HepG2 (cell line): ENCODE results near the gene MAML1. TPM values are rescaled to one million over a fixed set of nuclear protein-coding genes. Genes with fewer than 3 reads are reported as not detected.

Experiments
- CAMTA2 ChIP-seq: sonication (generic); formaldehyde crosslinking; IDR thresholded peaks from 2 replicates; pipeline ENCODE4 v1.4.0; 2020; ENCODE audit warnings: mild to moderate bottlenecking, missing genetic modification reagents, borderline replicate concordance
- GABPB1 ChIP-seq: IDR thresholded peaks from 2 replicates; pipeline ENCODE4 v1.6.1; 2016; ENCODE audit warnings: mild to moderate bottlenecking, missing genetic modification reagents, moderate library complexity, missing compliant biosample characterization
- HCFC1 ChIP-seq: fragments of 150-350 bp; IDR thresholded peaks from 2 replicates; pipeline ENCODE4 v1.6.1; 2014; ENCODE audit warnings: low read depth, low read length
- HNRNPUL1 ChIP-seq: fragments of 200-400 bp; formaldehyde crosslinking; IDR thresholded peaks from 2 replicates; pipeline ENCODE4 v1.6.1; 2017; ENCODE audit warnings: low read depth, mild to moderate bottlenecking, low read length, moderate library complexity
- HOXD1 ChIP-seq: sonication (generic); formaldehyde crosslinking; IDR thresholded peaks from 2 replicates; pipeline ENCODE4 v1.5.0; 2020; ENCODE audit warnings: missing genetic modification reagents
- JDP2 ChIP-seq: sonication (generic); formaldehyde crosslinking; IDR thresholded peaks from 2 replicates; pipeline ENCODE4 v1.8.1; 2022; ENCODE audit warnings: missing genetic modification reagents, borderline replicate concordance
- KDM4B ChIP-seq: sonication (generic); formaldehyde crosslinking; IDR thresholded peaks from 2 replicates; pipeline ENCODE4 v1.4.0; 2020; ENCODE audit warnings: missing genetic modification reagents
- NFE2L1 ChIP-seq: sonication (generic); formaldehyde crosslinking; IDR thresholded peaks from 2 replicates; pipeline ENCODE4 v1.4.0; 2020; ENCODE audit warnings: missing genetic modification reagents, mild to moderate bottlenecking, borderline replicate concordance
- RBAK ChIP-seq: sonication (generic); formaldehyde crosslinking; IDR thresholded peaks from 2 replicates; pipeline ENCODE4 v1.5.1; 2020; ENCODE audit warnings: mild to moderate bottlenecking, missing genetic modification reagents
- SMAD9 ChIP-seq: sonication (generic); formaldehyde crosslinking; IDR thresholded peaks from 2 replicates; pipeline ENCODE4 v1.5.1; 2020; ENCODE audit warnings: mild to moderate bottlenecking, missing genetic modification reagents
- SP2 ChIP-seq: sonication (generic); formaldehyde crosslinking; IDR thresholded peaks from 2 replicates; pipeline ENCODE4 v1.5.1; 2020; ENCODE audit warnings: mild to moderate bottlenecking, missing genetic modification reagents
- TBP ChIP-seq: sonication (generic); formaldehyde crosslinking; IDR thresholded peaks from 2 replicates; pipeline ENCODE4 v1.5.0; 2020; ENCODE audit warnings: missing genetic modification reagents
- ZBTB38 ChIP-seq: sonication (generic); formaldehyde crosslinking; IDR thresholded peaks from 2 replicates; pipeline ENCODE4 v1.5.1; 2020; ENCODE audit warnings: mild to moderate bottlenecking, missing genetic modification reagents
- ZBTB8A ChIP-seq: sonication (generic); formaldehyde crosslinking; IDR thresholded peaks from 2 replicates; pipeline ENCODE4 v1.4.0; 2020; ENCODE audit warnings: mild to moderate bottlenecking, low read depth, missing genetic modification reagents, borderline replicate concordance
- ZEB1 ChIP-seq: IDR thresholded peaks from 2 replicates; pipeline ENCODE4 v1.6.1; 2012; ENCODE audit warnings: mild to moderate bottlenecking, low read depth, inconsistent platforms; ENCODE audit not compliant: insufficient replicate concordance
- ZNF232 ChIP-seq: sonication (generic); formaldehyde crosslinking; IDR thresholded peaks from 2 replicates; pipeline ENCODE4 v1.4.0; 2020; ENCODE audit warnings: missing genetic modification reagents, borderline replicate concordance
- ZNF34 ChIP-seq: sonication (generic); formaldehyde crosslinking; IDR thresholded peaks from 2 replicates; pipeline ENCODE4 v1.4.0; 2020; ENCODE audit warnings: mild to moderate bottlenecking, missing genetic modification reagents, borderline replicate concordance
- ZNF569 ChIP-seq: sonication (generic); formaldehyde crosslinking; IDR thresholded peaks from 2 replicates; pipeline ENCODE4 v1.5.0; 2020; ENCODE audit warnings: mild to moderate bottlenecking, missing genetic modification reagents, moderate library complexity, borderline replicate concordance
- ZNF576 ChIP-seq: sonication (generic); formaldehyde crosslinking; IDR thresholded peaks from 2 replicates; pipeline ENCODE4 v1.4.0; 2020; ENCODE audit warnings: mild to moderate bottlenecking, missing genetic modification reagents
- ZNF614 ChIP-seq: IDR thresholded peaks from 2 replicates; pipeline ENCODE4 v1.6.1; 2018; ENCODE audit warnings: missing biosample characterization, missing genetic modification reagents, inconsistent platforms, borderline replicate concordance
- ZNF770 ChIP-seq: sonication (generic); formaldehyde crosslinking; IDR thresholded peaks from 2 replicates; pipeline ENCODE4 v1.5.0; 2020; ENCODE audit warnings: mild to moderate bottlenecking, missing genetic modification reagents
- ZNF772 ChIP-seq: sonication (generic); formaldehyde crosslinking; IDR thresholded peaks from 2 replicates; pipeline ENCODE4 v1.5.0; 2020; ENCODE audit warnings: mild to moderate bottlenecking, missing genetic modification reagents
- ZSCAN22 ChIP-seq: sonication (generic); formaldehyde crosslinking; IDR thresholded peaks from 2 replicates; pipeline ENCODE4 v1.4.0; 2020; ENCODE audit warnings: mild to moderate bottlenecking, missing genetic modification reagents
- polyA plus RNA-seq, 8 experiments: library from polyadenylated mRNA; depleted of rRNA in 3 of 8; stranded (reverse) in 7 of 8; unstranded in 1 of 8; fragments of >200 nt; fragmentation: Illumina TruSeq in 4 of 8; extraction: Trizol in 4 of 8; gene quantifications; 2 replicates each; pipeline versions ENCODE4 v1.2.1 to v1.2.3, GENCODE V29; 2011 to 2016; ENCODE audit warnings: low read depth in 4 of 8, missing spikeins in 1 of 8, mixed read lengths in 1 of 8; ENCODE audit not compliant: insufficient read depth in 1 of 8
- total RNA-seq, 5 experiments: library from RNA; depleted of rRNA; stranded (reverse); fragments of >200 nt; fragmentation: Illumina TruSeq; extraction: Trizol; gene quantifications; 2 replicates each; pipeline ENCODE4 v1.2.3, GENCODE V29; 2016; ENCODE audit warnings: low read depth in 1 of 5
- TF ChIP-seq, protein P1 (sequence below): sonication (generic); formaldehyde crosslinking; IDR thresholded peaks from 2 replicates; pipeline ENCODE4 v1.9.0; 2021; ENCODE audit warnings: missing genetic modification reagents, mild to moderate bottlenecking, borderline replicate concordance
- TF ChIP-seq, protein P2 (sequence below): IDR thresholded peaks from 2 replicates; pipeline ENCODE4 v1.6.1; 2018; ENCODE audit warnings: missing genetic modification reagents

MAML1 gene
- total and polyA plus RNA-seq, 2 of the 13 experiments (the other 11 are each of a cell fraction or from before 2014, with no cell fraction given): 10.0 to 10.8 TPM

GRCh38 chr5:179819296-179820126 is 86.9 kb downstream of the MAML1 start (continued):
- TF ChIP-seq SP2 (peak; percentile 1; the same call in 1 of the 2 replicates), ZNF614 (CRISPR knock-in tag) (no peak), SMAD9 (CRISPR knock-in tag) (no peak), HCFC1 (no peak), RBAK (CRISPR knock-in tag) (0 out of 2 replicates have a peak, but pooled peaks have one; percentile 61), TBP (CRISPR knock-in tag) (no peak), JDP2 (CRISPR knock-in tag) (no peak), HNRNPUL1 (no peak), ZNF576 (peak; percentile 43; the same call in 1 of the 2 replicates), ZNF770 (CRISPR knock-in tag) (0 out of 2 replicates have a peak, but pooled peaks have one; percentile 11), ZNF34 (no peak), KDM4B (0 out of 2 replicates have a peak, but pooled peaks have one; percentile 71), ZNF772 (CRISPR knock-in tag) (peak; percentile 45; the same call in 1 of the 2 replicates), ZBTB8A (no peak), ZSCAN22 (no peak), GABPB1 (CRISPR knock-in tag) (peak; percentile 48), HOXD1 (CRISPR knock-in tag) (peak; percentile 18; the same call in 1 of the 2 replicates), CAMTA2 (CRISPR knock-in tag) (no peak), ZNF569 (CRISPR knock-in tag) (no peak; the same call in 1 of the 2 replicates), ZNF232 (CRISPR knock-in tag) (peak; percentile 90), ZBTB38 (no peak), NFE2L1 (peak; percentile 92; the same call in 1 of the 2 replicates), ZEB1 (no peak)
- TF ChIP-seq, protein P1, sequence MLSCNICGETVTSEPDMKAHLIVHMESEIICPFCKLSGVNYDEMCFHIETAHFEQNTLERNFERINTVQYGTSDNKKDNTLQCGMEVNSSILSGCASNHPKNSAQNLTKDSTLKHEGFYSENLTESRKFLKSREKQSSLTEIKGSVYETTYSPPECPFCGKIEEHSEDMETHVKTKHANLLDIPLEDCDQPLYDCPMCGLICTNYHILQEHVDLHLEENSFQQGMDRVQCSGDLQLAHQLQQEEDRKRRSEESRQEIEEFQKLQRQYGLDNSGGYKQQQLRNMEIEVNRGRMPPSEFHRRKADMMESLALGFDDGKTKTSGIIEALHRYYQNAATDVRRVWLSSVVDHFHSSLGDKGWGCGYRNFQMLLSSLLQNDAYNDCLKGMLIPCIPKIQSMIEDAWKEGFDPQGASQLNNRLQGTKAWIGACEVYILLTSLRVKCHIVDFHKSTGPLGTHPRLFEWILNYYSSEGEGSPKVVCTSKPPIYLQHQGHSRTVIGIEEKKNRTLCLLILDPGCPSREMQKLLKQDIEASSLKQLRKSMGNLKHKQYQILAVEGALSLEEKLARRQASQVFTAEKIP (CRISPR knock-in tag): no peak
- TF ChIP-seq, protein P2, sequence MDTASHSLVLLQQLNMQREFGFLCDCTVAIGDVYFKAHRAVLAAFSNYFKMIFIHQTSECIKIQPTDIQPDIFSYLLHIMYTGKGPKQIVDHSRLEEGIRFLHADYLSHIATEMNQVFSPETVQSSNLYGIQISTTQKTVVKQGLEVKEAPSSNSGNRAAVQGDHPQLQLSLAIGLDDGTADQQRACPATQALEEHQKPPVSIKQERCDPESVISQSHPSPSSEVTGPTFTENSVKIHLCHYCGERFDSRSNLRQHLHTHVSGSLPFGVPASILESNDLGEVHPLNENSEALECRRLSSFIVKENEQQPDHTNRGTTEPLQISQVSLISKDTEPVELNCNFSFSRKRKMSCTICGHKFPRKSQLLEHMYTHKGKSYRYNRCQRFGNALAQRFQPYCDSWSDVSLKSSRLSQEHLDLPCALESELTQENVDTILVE: peak; percentile 9; the same call in 1 of the 2 replicates
